Fibroblast of lung (primary cell): ENCODE data around the gene UBE2J2. TPM values are rescaled to one million over a fixed set of nuclear protein-coding genes. Genes with fewer than 3 reads are reported as not detected.

ENCODE experiments used
- DNase-seq, 2 donors: peaks; one replicate each; pipeline versions ENCODE4 v3.0.0 to v3.0.0-alpha.2; 2010; ENCODE audit warnings: low read depth in 2 of 2
- H2AFZ ChIP-seq: 2 replicates; pipeline ENCODE4 v1.5.1; 2012; ENCODE audit warnings: low read length, control low read depth, inconsistent platforms
- H3K27ac ChIP-seq: 2 replicates; pipeline ENCODE4 v1.5.1; 2011; ENCODE audit warnings: low read length, control low read depth; ENCODE audit not compliant: insufficient read depth
- H3K27me3 ChIP-seq: 2 replicates; pipeline ENCODE4 v1.5.1; 2011; ENCODE audit warnings: mild to moderate bottlenecking, low read length; ENCODE audit not compliant: control insufficient read depth, insufficient read depth
- H3K36me3 ChIP-seq: 2 replicates; pipeline ENCODE4 v1.5.1; 2011; ENCODE audit warnings: low read length; ENCODE audit not compliant: control insufficient read depth, insufficient read depth
- H3K4me1 ChIP-seq: 2 replicates; pipeline ENCODE4 v1.5.1; 2011; ENCODE audit warnings: low read length; ENCODE audit not compliant: control insufficient read depth, insufficient read depth; ENCODE audit errors: extremely low read depth
- H3K4me2 ChIP-seq: 2 replicates; pipeline ENCODE4 v1.5.1; 2011; ENCODE audit warnings: low read length, control low read depth; ENCODE audit not compliant: insufficient read depth; ENCODE audit errors: extremely low read depth
- H3K4me3 ChIP-seq, 4 experiments: fragments of 200-600 bp in 1 of 4; sonication (generic) in 1 of 4; replicated peaks in 1 of 4; 2 replicates each; pipeline ENCODE4 v1.5.1; 2011 to 2016; ENCODE audit warnings: low read length in 4 of 4, low read depth in 3 of 4, mild to moderate bottlenecking in 3 of 4, control low read depth in 2 of 4, inconsistent platforms in 1 of 4, mixed read lengths in 1 of 4; ENCODE audit not compliant: insufficient read depth in 1 of 4; ENCODE audit errors: control extremely low read depth in 1 of 4
- H3K79me2 ChIP-seq: 2 replicates; pipeline ENCODE4 v1.5.1; 2012; ENCODE audit warnings: mild to moderate bottlenecking, low read length, inconsistent platforms; ENCODE audit not compliant: control insufficient read depth, insufficient read depth
- H3K9ac ChIP-seq: 2 replicates; pipeline ENCODE4 v1.5.1; 2011; ENCODE audit warnings: mild to moderate bottlenecking, low read length, control low read depth; ENCODE audit not compliant: insufficient read depth
- H3K9me3 ChIP-seq: 2 replicates; pipeline ENCODE4 v1.5.1; 2012; ENCODE audit warnings: low read depth, low read length; ENCODE audit not compliant: control insufficient read depth, insufficient read depth
- H4K20me1 ChIP-seq: 2 replicates; pipeline ENCODE4 v1.5.1; 2011; ENCODE audit warnings: low read length; ENCODE audit not compliant: control insufficient read depth, insufficient read depth; ENCODE audit errors: extremely low read depth
- EZH2 ChIP-seq: IDR thresholded peaks from 2 replicates; pipeline ENCODE4 v1.5.1; 2012; ENCODE audit warnings: low read length, control low read depth, mild to moderate bottlenecking; ENCODE audit errors: missing control alignments
- polyA plus RNA-seq, 2 donors: library from polyadenylated mRNA; depleted of rRNA in 1 of 2; stranded (reverse) in 1 of 2; unstranded in 1 of 2; fragments of >200 nt; gene quantifications; 2 replicates each; pipeline ENCODE4 v1.2.1, GENCODE V29; 2011 to 2012; ENCODE audit warnings: missing spikeins in 1 of 2
- total RNA-seq: library from RNA; depleted of rRNA; stranded (reverse); fragments of >200 nt; gene quantifications from 2 replicates; pipeline ENCODE4 v1.2.1, GENCODE V29; 2014
- TF ChIP-seq, protein P1 (sequence below), 2 donors: IDR thresholded peaks in 1 of 2; conservative IDR thresholded peaks in 1 of 2; 1 replicate in 1 of 2; 2 replicates in 1 of 2; pipeline ENCODE4 v1.5.1; 2011 to 2012; ENCODE audit warnings: low read length in 2 of 2, control low read depth in 1 of 2, inconsistent platforms in 1 of 2, low read depth in 1 of 2, mild to moderate bottlenecking in 1 of 2

The UBE2J2 gene
- total and polyA plus RNA-seq, 2 donors (not counting 1 experiment from before 2014, with no cell fraction given), result 32.3 to 47.2 TPM

GRCh38 chr1:1285611-1286311 is 12.1 kb upstream of the UBE2J2 start:
- H3K27me3 ChIP-seq, result no peaks in the 10 kb centered on the region
- peaks cover 2% of the 10 kb centered on the region for H3K4me1 ChIP-seq
- no peaks in the 10 kb centered on the region for H3K79me2 ChIP-seq
- no peaks in the 10 kb centered on the region for H3K36me3 ChIP-seq
- H3K9ac ChIP-seq, result no peak overlapping the region
- H3K9me3 ChIP-seq, result no peaks in the 10 kb centered on the region
- DNase-seq, result no peak
- no peaks in the 10 kb centered on the region for H4K20me1 ChIP-seq
- no peak overlapping the region for H2AFZ ChIP-seq
- TF ChIP-seq, protein P1, sequence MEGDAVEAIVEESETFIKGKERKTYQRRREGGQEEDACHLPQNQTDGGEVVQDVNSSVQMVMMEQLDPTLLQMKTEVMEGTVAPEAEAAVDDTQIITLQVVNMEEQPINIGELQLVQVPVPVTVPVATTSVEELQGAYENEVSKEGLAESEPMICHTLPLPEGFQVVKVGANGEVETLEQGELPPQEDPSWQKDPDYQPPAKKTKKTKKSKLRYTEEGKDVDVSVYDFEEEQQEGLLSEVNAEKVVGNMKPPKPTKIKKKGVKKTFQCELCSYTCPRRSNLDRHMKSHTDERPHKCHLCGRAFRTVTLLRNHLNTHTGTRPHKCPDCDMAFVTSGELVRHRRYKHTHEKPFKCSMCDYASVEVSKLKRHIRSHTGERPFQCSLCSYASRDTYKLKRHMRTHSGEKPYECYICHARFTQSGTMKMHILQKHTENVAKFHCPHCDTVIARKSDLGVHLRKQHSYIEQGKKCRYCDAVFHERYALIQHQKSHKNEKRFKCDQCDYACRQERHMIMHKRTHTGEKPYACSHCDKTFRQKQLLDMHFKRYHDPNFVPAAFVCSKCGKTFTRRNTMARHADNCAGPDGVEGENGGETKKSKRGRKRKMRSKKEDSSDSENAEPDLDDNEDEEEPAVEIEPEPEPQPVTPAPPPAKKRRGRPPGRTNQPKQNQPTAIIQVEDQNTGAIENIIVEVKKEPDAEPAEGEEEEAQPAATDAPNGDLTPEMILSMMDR (conservative IDR thresholded peaks at IDR 0.05 in 1 of 2, IDR thresholded peaks at IDR 0.05 in 1 of 2; ENCODE audit: low read depth in 1 of 2, low read length in 2 of 2), result no peak
- no peak for TF ChIP-seq EZH2
- H3K4me3 ChIP-seq, result no peak overlapping the region
- no peak overlapping the region for H3K4me2 ChIP-seq
- no peak overlapping the region for H3K27ac ChIP-seq

DNA sequence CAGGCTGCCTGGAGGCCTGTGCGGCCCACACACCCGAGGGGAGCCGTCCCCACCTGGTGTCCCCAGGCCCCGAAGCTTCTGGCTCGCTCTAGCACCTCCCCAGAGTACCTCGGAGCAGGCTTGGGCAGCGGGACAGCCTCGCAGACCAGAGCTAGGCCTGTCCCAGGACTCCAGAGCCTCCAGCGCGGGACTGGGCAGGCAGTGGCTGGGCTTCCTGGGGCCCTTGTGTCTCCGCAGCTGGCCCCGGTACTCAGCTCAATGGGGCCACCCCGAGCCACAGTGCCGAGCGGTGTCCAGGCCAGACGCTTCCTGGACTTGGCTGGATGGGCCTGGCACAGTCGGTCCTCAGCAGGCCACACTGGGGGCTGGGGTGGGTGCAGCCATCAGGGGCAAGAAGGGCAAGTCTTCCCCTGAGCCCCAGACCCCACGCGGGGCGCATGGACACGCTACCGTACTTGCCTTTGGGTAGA is 11.5 kb upstream of the UBE2J2 start:
- no peak for DNase-seq
- no peak overlapping the region for H3K9ac ChIP-seq
- no peaks in the 10 kb centered on the region for H4K20me1 ChIP-seq
- H3K27ac ChIP-seq, result no peak overlapping the region
- H2AFZ ChIP-seq, result no peak overlapping the region
- H3K9me3 ChIP-seq, result no peaks in the 10 kb centered on the region
- H3K27me3 ChIP-seq, result no peaks in the 10 kb centered on the region
- no peaks in the 10 kb centered on the region for H3K79me2 ChIP-seq
- H3K36me3 ChIP-seq, result no peaks in the 10 kb centered on the region
- no peak overlapping the region for H3K4me3 ChIP-seq
- TF ChIP-seq, protein P1 (conservative IDR thresholded peaks at IDR 0.05 in 1 of 2, IDR thresholded peaks at IDR 0.05 in 1 of 2; ENCODE audit: low read depth in 1 of 2, low read length in 2 of 2), result no peak
- no peak for TF ChIP-seq EZH2
- H3K4me2 ChIP-seq, result no peak overlapping the region
- peaks cover 2% of the 10 kb centered on the region for H3K4me1 ChIP-seq

DNA sequence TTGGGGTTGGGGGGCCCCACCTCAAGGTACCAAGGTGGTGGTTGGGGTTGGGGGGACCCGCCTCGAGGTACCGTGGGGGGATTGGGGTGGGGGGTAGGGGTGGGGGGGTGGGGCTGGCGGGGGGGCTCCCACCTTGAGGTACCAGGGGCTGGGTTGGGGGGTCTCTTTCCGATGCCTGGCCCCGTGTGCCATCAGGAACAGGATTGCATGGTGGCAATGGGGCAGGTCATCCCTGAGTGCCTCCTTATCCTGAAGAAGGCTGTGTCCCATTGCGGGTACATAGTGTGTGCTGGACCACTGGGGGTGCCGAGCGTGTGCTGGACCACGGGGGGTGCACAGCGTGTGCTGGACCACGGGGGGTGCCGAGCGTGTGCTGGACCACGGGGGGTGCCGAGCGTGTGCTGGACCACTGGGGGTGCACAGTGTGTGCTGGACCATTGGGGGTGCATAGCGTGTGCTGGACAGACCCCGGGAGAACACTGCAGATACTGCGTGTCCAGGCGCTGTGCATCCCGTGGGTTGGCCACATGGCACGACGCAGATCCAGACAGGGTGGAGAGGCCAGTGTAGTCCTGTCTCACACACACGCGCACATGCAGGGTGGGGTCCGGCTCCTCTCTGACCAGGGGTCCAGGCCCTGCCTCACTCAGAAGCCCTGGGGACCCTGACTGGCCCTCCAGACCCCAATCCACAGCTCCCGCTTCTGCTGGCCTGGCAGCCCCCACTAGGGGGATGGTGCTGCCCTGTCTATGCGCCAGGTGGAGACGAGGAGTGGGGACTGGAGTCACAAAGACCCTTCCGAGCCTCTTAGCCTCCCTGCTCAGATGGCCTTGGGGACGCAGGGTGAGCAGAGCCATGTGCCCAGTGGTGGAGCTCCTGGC is 10.8 kb upstream of the UBE2J2 start:
- H3K36me3 ChIP-seq, result no peaks in the 10 kb centered on the region
- H3K9ac ChIP-seq, result no peak overlapping the region

More for the DNA sequence above, 10.8 kb upstream of the UBE2J2 start:
- Histone ChIP-seq H4K20me1 (no peaks in the 10 kb centered on the region), H3K4me3 (no peak overlapping the region), H3K27ac (no peak overlapping the region), H2AFZ (no peak overlapping the region), H3K4me2 (no peak overlapping the region), H3K79me2 (no peaks in the 10 kb centered on the region), H3K4me1 (peaks cover 2% of the 10 kb centered on the region), H3K9me3 (no peaks in the 10 kb centered on the region), H3K27me3 (no peaks in the 10 kb centered on the region)
- no peak for TF ChIP-seq EZH2
- TF ChIP-seq, protein P1 (conservative IDR thresholded peaks at IDR 0.05 in 1 of 2, IDR thresholded peaks at IDR 0.05 in 1 of 2; ENCODE audit: low read depth in 1 of 2, low read length in 2 of 2), result no peak
- DNase-seq, result no peak
